ENCODE data around the gene GIGYF1. TPM values are rescaled to one million over a fixed set of nuclear protein-coding genes. Genes with fewer than 3 reads are reported as not detected.
A peak's percentile ranks its signal among the peaks of the same experiment; 100 is the strongest.

The GIGYF1 gene
- total and polyA plus RNA-seq, 8 donors, result 19.2 to 76.2 (median 30.4) TPM

- DNase-seq, result no peak
Observed at GRCh38 chr7:100654908-100655831, 38.9 kb downstream of the GIGYF1 start.

DNA sequence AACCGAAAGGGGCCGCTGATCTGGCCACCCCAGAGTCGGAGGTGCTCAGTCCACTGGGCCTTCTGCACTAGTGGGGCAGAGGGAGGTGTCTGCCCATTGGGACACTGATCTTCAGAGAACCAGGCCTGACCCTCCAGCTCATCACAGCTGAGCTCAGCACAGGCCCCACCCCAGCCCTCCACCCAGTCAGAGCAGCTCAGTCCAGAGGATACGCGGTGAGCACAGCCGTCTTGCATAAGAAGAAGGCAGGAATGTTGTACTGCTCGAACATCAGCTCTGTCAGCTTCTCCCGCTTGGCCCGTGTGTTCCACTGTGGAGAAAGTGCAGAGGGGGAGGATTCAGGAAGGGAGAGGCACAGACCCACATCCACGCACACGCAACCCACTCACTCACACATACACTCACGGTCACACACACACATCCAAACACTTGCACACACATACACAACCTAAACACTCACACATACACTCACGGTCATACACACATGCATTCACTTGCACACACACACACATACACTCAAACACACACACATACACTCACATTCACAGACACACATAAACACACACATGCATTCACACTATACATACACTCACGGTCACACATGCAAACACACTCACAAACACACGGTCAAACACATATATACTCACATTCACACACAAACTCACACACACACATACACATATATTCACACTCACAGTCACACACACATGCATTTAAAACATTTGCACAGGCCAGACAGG is 44.1 kb downstream of the GIGYF1 start:
- no peaks in the 10 kb centered on the region for H3K9me3 ChIP-seq
- intact Hi-C loops (cut with DNase I), result no loop called here
- DNase-seq, result no peak
- peaks cover 0 to under 1% (median 0%) of the 10 kb centered on the region in 4 donors for H3K27me3 ChIP-seq
- no peak for FAIRE-seq
- ATAC-seq, result no peak
- H3K4me1 ChIP-seq, result no peaks in the 10 kb centered on the region
- WGBS, 2 donors, result 74 to 79% methylated on average over 15 of the region's 15 CpGs
- no peaks in the 10 kb centered on the region for H3K36me3 ChIP-seq
- H3K27ac ChIP-seq, result no peak overlapping the region
- no peak overlapping the region for H3K4me3 ChIP-seq
- TF ChIP-seq, protein P1, sequence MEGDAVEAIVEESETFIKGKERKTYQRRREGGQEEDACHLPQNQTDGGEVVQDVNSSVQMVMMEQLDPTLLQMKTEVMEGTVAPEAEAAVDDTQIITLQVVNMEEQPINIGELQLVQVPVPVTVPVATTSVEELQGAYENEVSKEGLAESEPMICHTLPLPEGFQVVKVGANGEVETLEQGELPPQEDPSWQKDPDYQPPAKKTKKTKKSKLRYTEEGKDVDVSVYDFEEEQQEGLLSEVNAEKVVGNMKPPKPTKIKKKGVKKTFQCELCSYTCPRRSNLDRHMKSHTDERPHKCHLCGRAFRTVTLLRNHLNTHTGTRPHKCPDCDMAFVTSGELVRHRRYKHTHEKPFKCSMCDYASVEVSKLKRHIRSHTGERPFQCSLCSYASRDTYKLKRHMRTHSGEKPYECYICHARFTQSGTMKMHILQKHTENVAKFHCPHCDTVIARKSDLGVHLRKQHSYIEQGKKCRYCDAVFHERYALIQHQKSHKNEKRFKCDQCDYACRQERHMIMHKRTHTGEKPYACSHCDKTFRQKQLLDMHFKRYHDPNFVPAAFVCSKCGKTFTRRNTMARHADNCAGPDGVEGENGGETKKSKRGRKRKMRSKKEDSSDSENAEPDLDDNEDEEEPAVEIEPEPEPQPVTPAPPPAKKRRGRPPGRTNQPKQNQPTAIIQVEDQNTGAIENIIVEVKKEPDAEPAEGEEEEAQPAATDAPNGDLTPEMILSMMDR (IDR thresholded peaks at IDR 0.05), result no peak

More at GRCh38 chr7:100654908-100655831, 38.9 kb downstream of the GIGYF1 start:
- Histone ChIP-seq H3K4me3 (no peak overlapping the region), H3K36me3 (no peaks in the 10 kb centered on the region), H3K27me3 (peaks cover 0 to 13% (median 2%) of the 10 kb centered on the region in 4 donors), H3K9me3 (no peaks in the 10 kb centered on the region), H3K27ac (no peak overlapping the region), H3K4me1 (no peaks in the 10 kb centered on the region)
- TF ChIP-seq, protein P1 (IDR thresholded peaks at IDR 0.05), result no peak
- intact Hi-C loops (cut with DNase I), result no loop called here
- ATAC-seq (no peak), FAIRE-seq (no peak)
- WGBS, 2 donors, result 47 to 56% methylated on average over 16 to 25 of the region's 25 CpGs

GRCh38 chr7:100642534-100642907 is 51.5 kb downstream of the GIGYF1 start:
- TF ChIP-seq, protein P1 (IDR thresholded peaks at IDR 0.05), result no peak
- WGBS, 2 donors, result 78 to 80% methylated on average over 11 of the region's 11 CpGs
- peaks cover 0 to 3% (median 0%) of the 10 kb centered on the region in 3 donors for H3K4me1 ChIP-seq
- H3K27me3 ChIP-seq, result no peaks in the 10 kb centered on the region
- H3K27ac ChIP-seq, result no peak overlapping the region
- FAIRE-seq (no peak), DNase-seq (no peak), ATAC-seq (peak in 2 of 4 donors; percentile 29 to 40)
- no peaks in the 10 kb centered on the region for H3K36me3 ChIP-seq
- H3K4me3 ChIP-seq, result no peak overlapping the region
- H3K9me3 ChIP-seq, result no peaks in the 10 kb centered on the region
- intact Hi-C loops (cut with DNase I), result no loop called here

DNA sequence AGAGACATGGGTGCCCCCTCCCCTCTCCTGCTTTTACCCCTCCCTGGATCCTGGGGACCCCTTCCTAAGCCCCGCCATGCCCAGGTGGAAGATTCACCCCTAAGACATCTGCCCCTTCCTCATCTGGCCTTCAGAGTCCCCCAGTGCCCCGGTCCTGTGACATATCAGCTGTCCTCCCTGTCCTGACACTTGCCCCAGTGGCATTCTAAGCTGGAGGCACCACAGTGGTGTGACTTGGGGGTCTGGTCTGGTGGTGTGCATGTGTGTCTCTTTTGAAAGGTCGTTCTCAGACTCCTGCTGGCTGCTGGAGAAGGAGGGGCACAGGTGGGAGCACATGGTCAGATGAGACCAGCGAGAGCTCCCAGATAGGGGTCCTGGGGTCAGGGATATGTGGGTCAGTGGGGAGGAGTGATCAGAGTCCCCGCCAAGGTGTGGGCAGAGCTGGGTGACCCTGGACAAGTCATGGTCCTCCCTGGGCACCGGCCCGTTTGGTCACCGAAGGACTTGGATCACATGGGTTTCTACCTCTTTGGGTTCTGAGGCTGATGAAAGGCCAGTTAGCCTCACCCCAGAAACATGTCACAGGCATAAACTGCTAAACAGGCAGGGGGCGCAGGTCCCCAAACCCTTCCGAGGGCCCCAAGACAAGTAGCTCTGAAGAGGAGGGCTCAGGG is 52.1 kb downstream of the GIGYF1 start:
- no peaks in the 10 kb centered on the region for H3K9me3 ChIP-seq
- intact Hi-C loops (cut with DNase I), result no loop called here
- no peak for FAIRE-seq
- 80 to 83% methylated on average over 10 of the region's 10 CpGs for WGBS, 2 donors
- no peak overlapping the region for H3K4me3 ChIP-seq
- peak in 1 of 4 donors; percentile 15 for ATAC-seq
- DNase-seq, result no peak
- no peak overlapping the region for H3K27ac ChIP-seq
- no peaks in the 10 kb centered on the region for H3K36me3 ChIP-seq
- no peaks in the 10 kb centered on the region for H3K27me3 ChIP-seq
- TF ChIP-seq, protein P1 (IDR thresholded peaks at IDR 0.05), result no peak
- H3K4me1 ChIP-seq, result peaks cover 0 to 3% (median 0%) of the 10 kb centered on the region in 3 donors

Data from pancreas (tissue), 10 donors.